Lung (tissue), 12 donors: ENCODE results near the gene MPZ. TPM values are rescaled to one million over a fixed set of nuclear protein-coding genes. Genes with fewer than 3 reads are reported as not detected.

ENCODE experiments used
- ATAC-seq: fragments of 200-7000 bp; cut with Tn5 transposase; one replicate; pipeline ENCODE4 v1.9.1; 2020; ENCODE audit warnings: moderate number of reproducible peaks; ENCODE audit not compliant: insufficient read depth, low FRiP score
- DNase-seq, 3 donors: peaks; one replicate each; pipeline ENCODE4 v3.0.0-alpha.2; 2013 to 2017
- H3K27ac ChIP-seq, 2 donors: one replicate each; pipeline ENCODE4 v1.5.1; 2013; ENCODE audit warnings: mild to moderate bottlenecking in 2 of 2, moderate library complexity in 2 of 2, control low read depth in 1 of 2, inconsistent platforms in 1 of 2, low read depth in 1 of 2, low read length in 1 of 2
- H3K27me3 ChIP-seq, 3 donors: one replicate each; pipeline ENCODE4 v1.5.1; 2013; ENCODE audit warnings: low read length in 2 of 3; ENCODE audit not compliant: control insufficient read depth in 3 of 3, insufficient read depth in 3 of 3
- H3K36me3 ChIP-seq, 4 donors: one replicate each; pipeline ENCODE4 v1.5.1; 2013; ENCODE audit warnings: low read length in 4 of 4, mild to moderate bottlenecking in 1 of 4, moderate library complexity in 1 of 4; ENCODE audit not compliant: control insufficient read depth in 4 of 4, insufficient read depth in 4 of 4
- H3K4me1 ChIP-seq, 5 donors: one replicate each; pipeline ENCODE4 v1.5.1; 2013; ENCODE audit warnings: low read length in 5 of 5, mild to moderate bottlenecking in 2 of 5, moderate library complexity in 1 of 5; ENCODE audit not compliant: control insufficient read depth in 5 of 5, insufficient read depth in 5 of 5
- H3K4me3 ChIP-seq: one replicate; pipeline ENCODE4 v1.5.1; 2013; ENCODE audit warnings: mild to moderate bottlenecking, control low read depth, moderate library complexity
- H3K9ac ChIP-seq, 2 donors: one replicate each; pipeline ENCODE4 v1.5.1; 2013; ENCODE audit warnings: low read length in 2 of 2, control low read depth in 1 of 2; ENCODE audit not compliant: insufficient read depth in 1 of 2
- H3K9me3 ChIP-seq, 4 donors: one replicate each; pipeline ENCODE4 v1.5.1; 2013; ENCODE audit warnings: low read length in 3 of 4, mild to moderate bottlenecking in 1 of 4, moderate library complexity in 1 of 4; ENCODE audit not compliant: control insufficient read depth in 4 of 4, insufficient read depth in 3 of 4
- WGBS, 2 donors: extraction: QIAGEN DNeasy Blood & Tissue Kit; methylation state at CpG; one replicate each; pipeline ENCODE4 v1.1.7; 2013; 5-methylcytosine and 5-hydroxymethylcytosine counted together
- polyA plus RNA-seq, 2 donors: library from polyadenylated mRNA; stranded (reverse); fragments of 200-250 nt; gene quantifications; one replicate each; pipeline ENCODE4 v1.2.1, GENCODE V29; 2013
- total RNA-seq, 2 donors: library from RNA; depleted of rRNA in 1 of 2; stranded (reverse); fragments of >200 nt in 1 of 2; gene quantifications; one replicate each; pipeline ENCODE4 v1.2.1, GENCODE V29; 2014 to 2021
- TF ChIP-seq, protein P1 (sequence below): IDR thresholded peaks from 2 replicates; pipeline ENCODE4 v1.5.1; 2012; ENCODE audit warnings: mild to moderate bottlenecking; ENCODE audit errors: control extremely low read depth, extremely low read depth
- donor health status: control.
- donor health status: control.
- donor health status: Bipolar disorder and iron deficiency.
- donor health status: healthy.
- donor health status: DM: yes; HTN: yes; CAD: no.

Gene MPZ
- total and polyA plus RNA-seq, 4 donors = 2.0 to 5.1 (median 3.6) TPM

DNA sequence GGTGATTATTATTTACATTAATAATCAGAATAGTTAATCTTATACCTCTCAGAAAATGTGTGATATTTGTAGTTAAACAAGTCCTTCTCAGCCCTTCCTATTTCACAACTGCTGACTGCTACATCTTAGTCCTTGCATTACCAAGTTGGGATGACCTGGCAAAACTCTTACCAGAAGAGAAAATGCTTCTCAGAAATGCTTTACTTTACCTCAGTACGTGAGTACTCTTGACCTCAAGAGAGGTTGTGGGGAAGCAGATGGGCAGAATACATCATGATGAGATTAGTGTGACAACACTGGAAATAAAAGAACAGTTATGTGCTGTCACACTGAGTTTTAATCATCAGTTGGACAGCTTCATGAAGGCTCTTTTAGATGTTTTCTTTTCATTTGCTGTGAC, 41.7 kb upstream of the MPZ start:
- Histone ChIP-seq H3K27me3 (no peaks in the 10 kb centered on the region), H3K9ac (no peak overlapping the region), H3K4me3 (no peak overlapping the region), H3K9me3 (no peaks in the 10 kb centered on the region), H3K4me1 (peaks cover 0 to 2% (median 0%) of the 10 kb centered on the region in 5 donors), H3K27ac (no peak overlapping the region), H3K36me3 (peaks cover 1 to 15% (median 6%) of the 10 kb centered on the region in 4 donors)
- ATAC-seq = no peak
- TF ChIP-seq, protein P1, sequence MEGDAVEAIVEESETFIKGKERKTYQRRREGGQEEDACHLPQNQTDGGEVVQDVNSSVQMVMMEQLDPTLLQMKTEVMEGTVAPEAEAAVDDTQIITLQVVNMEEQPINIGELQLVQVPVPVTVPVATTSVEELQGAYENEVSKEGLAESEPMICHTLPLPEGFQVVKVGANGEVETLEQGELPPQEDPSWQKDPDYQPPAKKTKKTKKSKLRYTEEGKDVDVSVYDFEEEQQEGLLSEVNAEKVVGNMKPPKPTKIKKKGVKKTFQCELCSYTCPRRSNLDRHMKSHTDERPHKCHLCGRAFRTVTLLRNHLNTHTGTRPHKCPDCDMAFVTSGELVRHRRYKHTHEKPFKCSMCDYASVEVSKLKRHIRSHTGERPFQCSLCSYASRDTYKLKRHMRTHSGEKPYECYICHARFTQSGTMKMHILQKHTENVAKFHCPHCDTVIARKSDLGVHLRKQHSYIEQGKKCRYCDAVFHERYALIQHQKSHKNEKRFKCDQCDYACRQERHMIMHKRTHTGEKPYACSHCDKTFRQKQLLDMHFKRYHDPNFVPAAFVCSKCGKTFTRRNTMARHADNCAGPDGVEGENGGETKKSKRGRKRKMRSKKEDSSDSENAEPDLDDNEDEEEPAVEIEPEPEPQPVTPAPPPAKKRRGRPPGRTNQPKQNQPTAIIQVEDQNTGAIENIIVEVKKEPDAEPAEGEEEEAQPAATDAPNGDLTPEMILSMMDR = no peak
- DNase-seq = no peak
- 22 to 45% methylated on average over 1 of the region's 1 CpG for WGBS, 2 donors

DNA sequence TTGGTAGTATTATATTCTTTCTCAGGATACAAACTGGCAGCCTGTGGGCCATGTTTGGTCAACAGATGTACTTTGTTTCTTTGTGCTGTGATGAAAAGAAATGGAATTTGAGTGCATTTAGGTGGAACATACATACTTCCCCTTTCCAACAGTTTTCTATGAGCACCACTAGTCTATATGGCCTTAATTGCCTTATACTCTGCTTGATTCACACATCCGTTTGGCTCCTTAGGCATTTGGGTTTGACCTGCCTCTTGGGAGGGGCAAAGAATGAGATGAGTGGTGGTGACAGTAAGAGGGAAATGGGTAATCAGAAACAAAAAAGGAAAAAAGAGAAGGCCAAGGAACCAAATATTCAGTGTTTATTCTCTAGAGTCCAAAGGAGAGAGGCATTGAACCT, 40.9 kb upstream of the MPZ start:
- Histone ChIP-seq H3K4me3 (no peak overlapping the region), H3K27me3 (no peaks in the 10 kb centered on the region), H3K9me3 (no peaks in the 10 kb centered on the region), H3K9ac (no peak overlapping the region), H3K4me1 (peaks cover 0 to 2% (median 0%) of the 10 kb centered on the region in 5 donors), H3K36me3 (peaks cover 3 to 15% (median 6%) of the 10 kb centered on the region in 4 donors), H3K27ac (no peak overlapping the region)
- ATAC-seq (no peak), DNase-seq (no peak)
- WGBS, 2 donors = 74 to 81% methylated on average over 1 of the region's 1 CpG
- TF ChIP-seq, protein P1 = no peak

DNA sequence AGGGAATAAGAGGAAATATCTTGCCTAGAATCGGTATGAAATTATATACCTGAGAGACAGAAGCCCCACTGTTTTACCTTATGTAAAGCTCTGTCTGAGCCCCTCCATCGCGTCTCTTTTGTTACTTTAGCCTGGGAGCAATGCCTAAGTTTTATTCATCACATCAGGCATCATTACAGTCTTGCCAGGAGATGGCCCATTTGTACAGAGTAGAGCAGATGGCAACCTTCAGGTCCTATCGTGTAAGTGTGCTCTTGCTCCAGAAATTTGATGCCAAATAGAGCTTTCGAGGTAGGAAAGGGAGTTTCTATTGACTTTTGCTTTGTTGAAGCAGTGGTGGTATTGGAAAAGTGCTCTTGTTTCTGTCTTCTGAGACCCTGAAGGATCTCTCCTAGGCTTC, 33.1 kb upstream of the MPZ start:
- Histone ChIP-seq H3K4me1 (no peaks in the 10 kb centered on the region), H3K27me3 (no peaks in the 10 kb centered on the region), H3K4me3 (no peak overlapping the region), H3K36me3 (peaks cover 8 to 19% (median 17%) of the 10 kb centered on the region in 4 donors), H3K27ac (no peak overlapping the region), H3K9ac (no peak overlapping the region), H3K9me3 (no peaks in the 10 kb centered on the region)
- WGBS, 2 donors = 92 to 97% methylated on average over 5 of the region's 5 CpGs
- TF ChIP-seq, protein P1 = no peak
- ATAC-seq = no peak
- DNase-seq = no peak

DNA sequence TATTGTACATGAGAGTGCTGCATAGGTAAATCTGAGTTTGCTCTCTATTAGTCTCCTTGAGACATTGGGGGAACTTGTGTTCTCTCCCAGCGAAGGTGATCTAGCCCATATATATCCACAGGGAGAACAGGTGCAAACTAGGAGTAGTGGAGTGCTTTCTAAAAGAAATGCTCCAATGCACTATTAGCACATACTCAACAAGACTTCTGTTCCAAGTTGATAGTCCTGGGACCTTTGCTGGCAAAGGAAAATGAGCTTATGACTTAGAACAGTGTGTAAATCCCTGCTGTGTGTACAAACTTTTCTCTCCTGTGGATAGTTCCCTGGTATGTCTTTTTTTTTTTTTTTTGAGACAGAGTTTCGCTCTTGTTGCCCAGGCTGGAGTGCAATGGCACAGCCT, 32.4 kb upstream of the MPZ start:
- DNase-seq (no peak), ATAC-seq (no peak)
- WGBS, 2 donors = 97 to 100% methylated on average over 2 of the region's 2 CpGs
- Histone ChIP-seq H3K27ac (no peak overlapping the region), H3K36me3 (peaks cover 10 to 20% (median 18%) of the 10 kb centered on the region in 4 donors), H3K27me3 (no peaks in the 10 kb centered on the region), H3K4me3 (no peak overlapping the region), H3K9ac (no peak overlapping the region), H3K9me3 (no peaks in the 10 kb centered on the region), H3K4me1 (no peaks in the 10 kb centered on the region)
- TF ChIP-seq, protein P1 = no peak
